Measurements from ENCODE around the gene C4orf50.

DNA sequence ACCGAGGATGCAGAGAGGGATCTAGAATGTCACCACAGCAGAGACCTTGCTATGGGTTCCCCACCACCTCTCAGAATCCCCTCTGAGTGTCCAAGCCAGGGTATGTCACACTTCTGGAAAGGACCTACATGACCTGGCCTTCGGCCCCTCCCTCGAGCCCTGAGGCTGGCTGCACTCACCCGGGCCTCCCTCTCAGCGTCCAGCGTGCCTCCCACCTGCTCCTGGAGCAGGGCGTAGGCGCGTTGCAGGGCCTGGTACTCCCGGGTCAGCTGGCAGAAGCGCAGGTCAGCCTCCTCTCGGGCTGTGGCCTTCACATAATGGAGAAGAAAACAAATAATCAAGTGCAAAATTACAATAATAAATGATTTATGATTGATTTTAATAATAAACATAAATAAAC, 43.9 kb upstream of the C4orf50 start:
- TF ChIP-seq, protein P1, sequence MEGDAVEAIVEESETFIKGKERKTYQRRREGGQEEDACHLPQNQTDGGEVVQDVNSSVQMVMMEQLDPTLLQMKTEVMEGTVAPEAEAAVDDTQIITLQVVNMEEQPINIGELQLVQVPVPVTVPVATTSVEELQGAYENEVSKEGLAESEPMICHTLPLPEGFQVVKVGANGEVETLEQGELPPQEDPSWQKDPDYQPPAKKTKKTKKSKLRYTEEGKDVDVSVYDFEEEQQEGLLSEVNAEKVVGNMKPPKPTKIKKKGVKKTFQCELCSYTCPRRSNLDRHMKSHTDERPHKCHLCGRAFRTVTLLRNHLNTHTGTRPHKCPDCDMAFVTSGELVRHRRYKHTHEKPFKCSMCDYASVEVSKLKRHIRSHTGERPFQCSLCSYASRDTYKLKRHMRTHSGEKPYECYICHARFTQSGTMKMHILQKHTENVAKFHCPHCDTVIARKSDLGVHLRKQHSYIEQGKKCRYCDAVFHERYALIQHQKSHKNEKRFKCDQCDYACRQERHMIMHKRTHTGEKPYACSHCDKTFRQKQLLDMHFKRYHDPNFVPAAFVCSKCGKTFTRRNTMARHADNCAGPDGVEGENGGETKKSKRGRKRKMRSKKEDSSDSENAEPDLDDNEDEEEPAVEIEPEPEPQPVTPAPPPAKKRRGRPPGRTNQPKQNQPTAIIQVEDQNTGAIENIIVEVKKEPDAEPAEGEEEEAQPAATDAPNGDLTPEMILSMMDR (IDR thresholded peaks at IDR 0.05): no peak
- no peak for TF ChIP-seq POLR2AphosphoS5 (IDR thresholded peaks at IDR 0.05)
- no peak for TF ChIP-seq EP300 (IDR thresholded peaks at IDR 0.05)

All from sigmoid colon (tissue), 4 donors.